OCI-LY1 (cell line): Measurements from ENCODE around the gene GULP1.

Experiments used
- H2AFZ ChIP-seq: fragments of 200-600 bp; sonication (generic), shearing (Covaris generic); 2 replicates; pipeline ENCODE4 v1.6.0; 2014; ENCODE audit warnings: antibody characterized with exemption, mild to moderate bottlenecking, low read length
- H3F3A ChIP-seq: fragments of 200-600 bp; sonication (generic), shearing (Covaris generic); 2 replicates; pipeline ENCODE4 v1.6.0; 2014; ENCODE audit warnings: mild to moderate bottlenecking, antibody characterized with exemption, low read length, moderate library complexity; ENCODE audit not compliant: insufficient read depth
- H3K27ac ChIP-seq: fragments of 200-600 bp; sonication (generic); 2 replicates; pipeline ENCODE4 v1.5.1; 2014; ENCODE audit warnings: low read length, mixed run types, mild to moderate bottlenecking, low read depth; ENCODE audit not compliant: poor library complexity, severe bottlenecking
- H3K27me3 ChIP-seq: fragments of 200-600 bp; sonication (generic); 2 replicates; pipeline ENCODE4 v1.6.0; 2014; ENCODE audit warnings: antibody characterized with exemption, mild to moderate bottlenecking, low read length, moderate library complexity; ENCODE audit not compliant: insufficient read depth
- H3K36me3 ChIP-seq: fragments of 200-600 bp; sonication (generic); 2 replicates; pipeline ENCODE4 v1.6.1; 2014; ENCODE audit warnings: mild to moderate bottlenecking, antibody characterized with exemption, low read length, moderate library complexity, mixed read lengths; ENCODE audit not compliant: insufficient read depth
- H3K4me1 ChIP-seq: fragments of 200-600 bp; sonication (generic); 2 replicates; pipeline ENCODE4 v1.5.1; 2014; ENCODE audit warnings: mild to moderate bottlenecking, low read length, moderate library complexity; ENCODE audit not compliant: insufficient read depth, severe bottlenecking
- H3K4me2 ChIP-seq: fragments of 200-600 bp; sonication (generic), shearing (Covaris generic); 2 replicates; pipeline ENCODE4 v1.6.1; 2014; ENCODE audit warnings: low read length
- H3K4me3 ChIP-seq: fragments of 200-600 bp; sonication (generic); 2 replicates; pipeline ENCODE4 v1.5.1; 2014; ENCODE audit warnings: low read length, low read depth, mild to moderate bottlenecking, mixed read lengths; ENCODE audit not compliant: poor library complexity, severe bottlenecking
- H3K79me2 ChIP-seq: fragments of 200-600 bp; shearing (Covaris generic); 2 replicates; pipeline ENCODE4 v1.6.1; 2016; ENCODE audit warnings: mixed run types, low read length, mixed read lengths; ENCODE audit not compliant: insufficient read depth
- H3K9ac ChIP-seq: fragments of 200-600 bp; sonication (generic), shearing (Covaris generic); 2 replicates; pipeline ENCODE4 v1.6.1; 2014; ENCODE audit warnings: mild to moderate bottlenecking, low read length, mixed read lengths
- H3K9me2 ChIP-seq: fragments of 200-600 bp; sonication (generic), shearing (Covaris generic); 2 replicates; pipeline ENCODE4 v1.6.1; 2014; ENCODE audit warnings: low read depth, mild to moderate bottlenecking, low read length, mixed read lengths
- H3K9me3 ChIP-seq: fragments of 200-600 bp; shearing (Covaris generic); 2 replicates; pipeline ENCODE4 v1.6.1; 2014; ENCODE audit warnings: low read length, mixed read lengths
- H4K20me1 ChIP-seq: fragments of 200-600 bp; sonication (generic), shearing (Covaris generic); 2 replicates; pipeline ENCODE4 v1.6.0; 2016; ENCODE audit warnings: mild to moderate bottlenecking, low read length; ENCODE audit not compliant: insufficient read depth
- EZH2 ChIP-seq: fragments of 200-600 bp; sonication (generic), shearing (Covaris generic); IDR thresholded peaks from 2 replicates; pipeline ENCODE4 v1.8.0; 2017; ENCODE audit warnings: borderline replicate concordance, mixed run types, mild to moderate bottlenecking, antibody characterized with exemption, low read length, moderate library complexity, mixed read lengths
- TF ChIP-seq, protein P1 (sequence below): fragments of 200-600 bp; sonication (generic), shearing (Covaris generic); IDR thresholded peaks from 2 replicates; pipeline ENCODE4 v1.5.1; 2017; ENCODE audit warnings: mild to moderate bottlenecking, antibody characterized with exemption, low read length, moderate library complexity, mixed read lengths

The GULP1 gene

DNA sequence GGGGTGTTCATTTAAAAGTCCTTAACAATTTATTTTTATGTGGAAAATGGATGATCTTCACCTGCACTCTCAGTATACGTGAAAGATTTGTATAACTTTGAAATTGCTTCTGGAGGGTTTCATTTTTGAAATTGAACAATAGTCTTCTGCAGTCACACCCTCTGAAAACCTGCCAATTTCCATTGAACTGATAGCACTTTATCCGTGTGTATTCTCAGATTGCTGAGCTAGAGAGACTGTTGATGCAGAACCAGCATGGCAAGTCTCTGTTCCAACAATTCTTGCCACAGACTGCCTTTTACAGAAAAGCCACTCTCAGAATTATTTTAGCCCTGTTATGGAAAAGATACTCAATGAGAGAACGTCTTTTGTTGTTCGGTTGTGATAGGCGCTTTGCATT lies 6.6 kb upstream of the GULP1 start:
- H2AFZ ChIP-seq = no peak overlapping the region
- TF ChIP-seq EZH2 = no peak
- TF ChIP-seq, protein P1, sequence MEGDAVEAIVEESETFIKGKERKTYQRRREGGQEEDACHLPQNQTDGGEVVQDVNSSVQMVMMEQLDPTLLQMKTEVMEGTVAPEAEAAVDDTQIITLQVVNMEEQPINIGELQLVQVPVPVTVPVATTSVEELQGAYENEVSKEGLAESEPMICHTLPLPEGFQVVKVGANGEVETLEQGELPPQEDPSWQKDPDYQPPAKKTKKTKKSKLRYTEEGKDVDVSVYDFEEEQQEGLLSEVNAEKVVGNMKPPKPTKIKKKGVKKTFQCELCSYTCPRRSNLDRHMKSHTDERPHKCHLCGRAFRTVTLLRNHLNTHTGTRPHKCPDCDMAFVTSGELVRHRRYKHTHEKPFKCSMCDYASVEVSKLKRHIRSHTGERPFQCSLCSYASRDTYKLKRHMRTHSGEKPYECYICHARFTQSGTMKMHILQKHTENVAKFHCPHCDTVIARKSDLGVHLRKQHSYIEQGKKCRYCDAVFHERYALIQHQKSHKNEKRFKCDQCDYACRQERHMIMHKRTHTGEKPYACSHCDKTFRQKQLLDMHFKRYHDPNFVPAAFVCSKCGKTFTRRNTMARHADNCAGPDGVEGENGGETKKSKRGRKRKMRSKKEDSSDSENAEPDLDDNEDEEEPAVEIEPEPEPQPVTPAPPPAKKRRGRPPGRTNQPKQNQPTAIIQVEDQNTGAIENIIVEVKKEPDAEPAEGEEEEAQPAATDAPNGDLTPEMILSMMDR = no peak
- no peak overlapping the region for H3K4me2 ChIP-seq
- H3K27me3 ChIP-seq = no peaks in the 10 kb centered on the region
- H3K4me3 ChIP-seq = no peak overlapping the region
- no peaks in the 10 kb centered on the region for H3K79me2 ChIP-seq
- H3K9me2 ChIP-seq = no peaks in the 10 kb centered on the region
- no peaks in the 10 kb centered on the region for H3K4me1 ChIP-seq
- no peaks in the 10 kb centered on the region for H4K20me1 ChIP-seq
- no peak overlapping the region for H3K9ac ChIP-seq
- H3F3A ChIP-seq = no peaks in the 10 kb centered on the region
- H3K36me3 ChIP-seq = no peaks in the 10 kb centered on the region
- no peaks in the 10 kb centered on the region for H3K9me3 ChIP-seq
- no peak overlapping the region for H3K27ac ChIP-seq

DNA sequence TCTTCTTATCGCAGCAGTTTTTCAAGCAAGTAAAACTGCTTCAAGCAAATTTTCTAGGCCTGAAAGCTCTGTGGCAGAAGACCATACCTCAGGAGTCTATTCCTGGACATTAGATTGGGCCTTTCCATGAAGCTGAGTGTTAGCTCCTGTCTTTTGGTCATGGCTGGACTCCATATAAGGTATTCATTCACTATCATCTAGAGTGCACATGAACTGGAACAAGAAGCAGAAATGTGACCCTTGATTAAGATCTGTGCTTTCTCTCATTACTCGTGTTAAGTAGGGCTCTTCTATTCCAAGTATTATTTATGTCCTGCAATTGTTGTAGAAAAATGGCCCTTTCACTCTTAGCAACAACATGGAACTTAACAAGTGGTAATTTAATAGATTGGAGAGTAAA lies 5.9 kb upstream of the GULP1 start:
- Histone ChIP-seq H3K4me3 (no peak overlapping the region), H3F3A (no peaks in the 10 kb centered on the region), H3K9ac (no peak overlapping the region), H2AFZ (no peak overlapping the region), H3K27me3 (no peaks in the 10 kb centered on the region), H3K4me2 (no peak overlapping the region), H3K79me2 (no peaks in the 10 kb centered on the region), H3K9me3 (no peaks in the 10 kb centered on the region), H3K4me1 (no peaks in the 10 kb centered on the region), H3K36me3 (no peaks in the 10 kb centered on the region), H3K9me2 (no peaks in the 10 kb centered on the region), H4K20me1 (no peaks in the 10 kb centered on the region), H3K27ac (no peak overlapping the region)
- no peak for TF ChIP-seq EZH2
- TF ChIP-seq, protein P1 = no peak

DNA sequence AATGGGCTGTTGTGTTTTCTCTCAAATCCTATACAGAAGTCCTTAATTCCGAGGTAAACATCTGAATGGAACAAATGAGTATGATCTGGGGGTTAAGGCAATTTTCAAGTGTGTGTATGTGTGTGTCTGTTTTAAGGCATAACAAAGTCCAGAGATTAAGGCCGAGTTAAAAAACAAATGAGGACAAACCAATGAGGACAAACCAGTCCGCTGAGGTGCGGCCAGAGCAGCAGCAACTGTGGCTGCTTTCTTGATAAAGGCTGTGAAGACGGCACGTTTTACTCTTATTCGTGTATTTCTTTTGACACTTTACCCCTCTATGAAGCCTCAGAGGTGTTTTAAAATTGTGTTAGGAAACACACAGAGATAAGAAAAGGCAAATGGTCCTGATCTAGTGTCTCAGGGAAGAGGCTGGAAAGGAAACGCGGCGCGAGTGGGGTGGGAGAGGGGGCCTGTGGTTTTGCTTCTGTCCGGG lies 495 bp upstream of the GULP1 start:
- Histone ChIP-seq H3K79me2 (no peaks in the 10 kb centered on the region), H3K36me3 (no peaks in the 10 kb centered on the region), H3F3A (no peaks in the 10 kb centered on the region), H3K27me3 (no peaks in the 10 kb centered on the region), H3K9me2 (no peaks in the 10 kb centered on the region), H4K20me1 (no peaks in the 10 kb centered on the region), H3K4me2 (no peak overlapping the region), H3K9me3 (no peaks in the 10 kb centered on the region), H3K27ac (no peak overlapping the region), H3K9ac (no peak overlapping the region), H3K4me1 (no peaks in the 10 kb centered on the region), H3K4me3 (no peak overlapping the region), H2AFZ (no peak overlapping the region)
- no peak for TF ChIP-seq EZH2
- TF ChIP-seq, protein P1 = no peak
